CD1c-positive myeloid dendritic cell (primary cell): ENCODE data around the gene METTL24.
"Not testable (repeated sequence)": the region's sequence is repeated elsewhere in the genome, so short reads cannot be mapped to it uniquely, and the experiment has no call there.

Source experiments
- DNase-seq: peaks from one replicate; pipeline ENCODE4 v3.0.0-alpha.2; 2016; ENCODE audit errors: extremely low spot score

The METTL24 gene

GRCh38 chr6:110360676-110361075, 2.5 kb upstream of the METTL24 start:
- DNase-seq = no peak

DNA sequence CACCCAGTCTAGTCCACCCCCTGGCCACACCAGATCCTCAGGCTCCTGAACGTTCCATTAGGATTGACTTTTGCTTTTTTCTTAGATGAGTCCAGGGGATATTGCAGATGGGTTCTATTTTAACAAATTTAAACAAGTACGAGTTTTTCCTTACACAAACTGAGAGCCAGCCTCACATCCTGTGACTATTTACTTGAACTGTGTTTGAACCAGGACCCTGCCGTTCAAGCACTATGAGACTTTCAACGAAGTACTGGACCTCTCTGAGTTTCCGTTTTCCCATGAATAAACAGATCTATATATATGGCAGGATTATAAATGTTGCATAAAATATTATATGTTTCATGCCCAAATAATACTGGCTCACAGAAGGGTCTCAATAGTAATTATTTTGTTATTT, 1.4 kb upstream of the METTL24 start:
- no peak for DNase-seq

DNA sequence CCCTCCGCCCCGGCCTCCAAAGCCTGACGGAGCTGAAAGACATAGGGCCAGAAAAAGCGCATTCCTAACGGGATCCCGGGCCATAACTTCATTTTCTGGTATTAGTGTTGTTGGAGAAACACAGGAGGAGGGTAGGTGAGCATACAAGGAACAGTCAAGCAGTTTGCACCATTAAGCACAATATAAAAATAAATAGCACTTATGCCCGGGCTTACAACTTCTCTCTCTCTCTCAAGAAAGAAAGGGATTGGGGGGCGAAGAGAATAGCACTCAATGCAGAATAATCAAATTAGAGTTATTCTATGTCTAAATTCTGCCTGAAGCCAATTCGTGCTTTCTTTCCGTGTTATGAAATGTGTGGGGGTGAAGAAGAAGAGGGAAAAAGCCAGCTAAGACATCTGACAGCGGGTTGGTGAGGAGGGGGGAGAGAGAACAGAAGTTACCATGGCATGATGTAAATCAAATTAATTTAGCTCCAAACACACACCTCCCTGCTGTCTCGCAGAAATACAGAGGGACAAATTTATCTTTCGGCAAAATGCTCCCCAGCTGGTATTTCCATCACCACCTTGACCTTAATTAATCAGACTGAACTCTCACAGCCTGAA, 508 bp upstream of the METTL24 start:
- no peak for DNase-seq

GRCh38 chr6:110357298-110357663, 868 bp downstream of the METTL24 start:
- DNase-seq = no peak

- no peak for DNase-seq
These were observed 1.4 kb downstream of the METTL24 start for GRCh38 chr6:110356778-110357177.

GRCh38 chr6:110355727-110356126, 2.4 kb downstream of the METTL24 start:
- no peak for DNase-seq

DNA sequence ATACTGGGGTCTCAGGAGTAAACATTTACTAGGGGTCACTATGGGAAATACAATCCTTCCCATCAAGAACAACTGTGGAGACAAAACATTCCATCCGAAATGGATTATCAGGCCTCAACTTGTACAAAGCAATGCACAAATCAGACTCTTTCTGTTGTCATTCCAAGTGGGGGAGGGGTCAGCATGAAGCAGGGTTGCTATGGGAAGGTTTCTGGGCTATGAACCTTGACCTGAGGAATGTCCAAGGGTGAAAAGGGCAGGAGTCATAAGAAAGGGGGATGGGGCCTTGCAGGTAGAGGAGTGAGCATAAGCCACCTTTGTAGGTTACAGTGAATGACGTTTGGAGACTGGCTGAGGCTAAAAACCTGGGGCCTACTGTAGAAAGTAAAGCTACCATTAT, 3.1 kb downstream of the METTL24 start:
- no peak for DNase-seq

- DNase-seq = no peak
These were observed 4.0 kb downstream of the METTL24 start for GRCh38 chr6:110354153-110354552.

DNA sequence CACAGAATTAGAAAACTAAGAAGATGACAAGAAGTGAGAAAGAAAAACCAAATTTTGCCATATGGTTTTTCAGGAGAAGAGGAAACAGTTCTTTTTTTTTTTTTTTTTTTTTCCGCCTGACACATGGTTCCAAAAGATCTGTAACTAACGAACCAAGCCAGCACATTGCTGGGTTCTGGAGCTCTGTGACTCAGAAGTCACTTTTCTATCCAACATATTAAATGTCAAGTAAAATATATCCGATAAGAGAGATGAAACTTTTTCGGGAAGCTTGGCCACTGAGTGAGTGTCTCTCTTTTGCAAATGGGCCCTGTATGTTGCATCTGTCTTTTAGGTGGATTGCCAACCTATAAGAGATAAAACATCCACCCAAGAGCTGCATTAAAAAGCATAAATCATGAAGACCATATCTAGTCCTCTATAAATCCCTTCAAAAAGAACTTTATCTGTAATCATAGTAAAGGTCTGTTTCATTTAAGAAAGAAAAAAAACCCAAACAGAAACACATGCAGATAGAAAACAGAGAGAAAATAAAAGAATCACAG, 4.6 kb downstream of the METTL24 start:
- no peak for DNase-seq

DNA sequence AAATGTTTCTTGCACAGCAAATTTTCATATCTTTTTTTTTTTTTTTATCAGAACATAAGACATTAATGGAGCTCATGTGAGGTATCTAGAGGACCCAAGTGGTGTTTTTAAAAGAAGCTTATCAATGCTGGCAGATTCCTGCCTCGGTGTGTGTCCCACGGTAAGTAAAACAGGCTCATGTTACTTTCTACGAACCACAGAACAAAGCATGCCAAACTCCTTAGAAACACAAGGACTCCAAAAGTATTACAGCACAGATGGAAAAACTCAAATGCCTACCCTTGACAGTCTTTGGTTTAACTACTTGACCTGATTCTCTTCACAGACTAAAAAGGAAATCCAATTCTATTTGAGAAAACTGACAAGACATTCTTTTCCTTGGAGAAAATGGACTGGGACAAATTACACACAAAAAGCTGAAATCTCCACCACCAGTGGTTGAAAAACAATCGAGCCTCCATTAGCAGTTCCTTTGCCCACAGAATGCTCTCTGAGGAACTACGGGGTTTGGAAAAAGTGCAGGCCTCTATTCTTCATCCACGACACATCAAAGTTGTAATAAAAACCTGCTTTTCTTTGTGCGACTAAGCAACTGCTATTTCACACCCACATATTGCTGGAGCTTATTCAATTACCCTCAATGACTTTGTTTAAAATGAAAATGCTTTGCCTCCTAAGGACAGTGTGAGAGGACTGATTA, 5.4 kb downstream of the METTL24 start:
- DNase-seq = no peak

- no peak for DNase-seq
These were observed 6.2 kb downstream of the METTL24 start for GRCh38 chr6:110351986-110352385.

- DNase-seq = no peak
These were observed 6.6 kb downstream of the METTL24 start for GRCh38 chr6:110351546-110351945.

DNA sequence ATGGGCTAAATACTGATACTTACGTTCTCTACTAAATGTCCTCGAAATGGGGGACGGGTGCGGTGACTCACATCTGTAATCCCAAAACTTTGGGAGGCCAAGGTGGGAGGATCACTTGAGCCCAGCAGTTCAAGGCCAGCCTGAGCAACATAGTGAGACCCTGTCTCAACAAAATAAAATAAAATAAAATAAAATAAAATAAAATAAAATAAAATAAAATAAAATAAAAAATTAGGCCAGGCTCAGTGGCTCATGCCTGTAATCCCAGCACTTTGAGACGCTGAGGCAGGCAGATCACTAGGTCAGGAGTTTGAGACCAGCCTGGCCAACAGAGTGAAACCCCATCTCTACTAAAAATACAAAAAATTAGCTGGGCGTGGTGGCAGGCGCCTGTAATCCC, 7.6 kb downstream of the METTL24 start:
- DNase-seq = not testable (repeated sequence)

DNA sequence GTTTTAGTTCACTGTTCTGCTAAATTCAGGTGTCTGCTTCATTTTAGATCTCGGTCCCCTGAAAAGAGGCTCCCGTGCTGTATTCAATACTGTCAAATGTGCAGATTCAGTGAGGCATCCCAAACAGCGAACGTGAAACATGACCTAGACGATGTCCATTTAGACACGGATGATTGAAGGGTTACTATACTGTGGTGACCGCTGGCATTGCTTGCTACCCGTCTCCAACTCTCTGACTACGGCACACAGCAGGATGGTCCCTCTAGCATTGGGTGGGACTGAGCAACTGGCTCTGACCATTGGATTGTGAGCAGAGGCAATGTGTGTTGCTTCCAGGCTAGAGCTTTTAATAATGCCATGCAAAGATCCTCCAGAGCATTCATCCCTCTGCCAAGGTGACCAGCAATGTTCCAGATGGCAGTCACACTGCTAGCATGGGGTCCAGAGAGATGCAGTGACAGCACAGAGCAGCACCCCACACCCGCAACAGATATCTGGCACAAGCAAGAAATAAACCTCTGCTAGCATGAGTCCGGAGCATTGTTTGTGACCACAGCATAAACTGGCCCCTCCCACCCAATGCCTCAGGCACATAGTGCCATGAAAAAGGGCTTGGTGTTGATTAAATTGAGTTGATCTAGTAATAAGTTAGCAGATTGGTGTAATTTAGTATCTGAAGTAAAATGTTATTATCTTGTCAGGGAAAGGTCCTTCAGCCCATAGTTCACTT, 9.0 kb downstream of the METTL24 start:
- DNase-seq = no peak

DNA sequence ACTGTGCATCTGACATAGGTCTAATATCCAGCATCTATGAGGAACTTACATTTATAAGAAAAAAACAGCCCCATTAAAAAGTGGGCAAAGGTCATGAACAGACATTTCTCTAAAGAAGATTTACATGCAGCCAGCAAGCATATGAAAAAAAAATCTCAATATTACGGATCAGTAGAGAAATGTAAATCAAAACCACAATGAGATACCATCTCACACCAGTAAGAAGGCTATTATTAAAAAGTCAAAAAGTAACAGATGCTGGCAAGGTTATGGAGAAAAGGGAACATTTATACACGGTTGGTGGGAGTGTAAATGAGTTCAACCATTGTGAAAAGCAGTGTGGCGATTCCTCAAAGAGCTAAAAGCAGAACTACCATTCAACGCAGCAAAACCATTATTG, 13.1 kb downstream of the METTL24 start:
- DNase-seq = no peak

DNA sequence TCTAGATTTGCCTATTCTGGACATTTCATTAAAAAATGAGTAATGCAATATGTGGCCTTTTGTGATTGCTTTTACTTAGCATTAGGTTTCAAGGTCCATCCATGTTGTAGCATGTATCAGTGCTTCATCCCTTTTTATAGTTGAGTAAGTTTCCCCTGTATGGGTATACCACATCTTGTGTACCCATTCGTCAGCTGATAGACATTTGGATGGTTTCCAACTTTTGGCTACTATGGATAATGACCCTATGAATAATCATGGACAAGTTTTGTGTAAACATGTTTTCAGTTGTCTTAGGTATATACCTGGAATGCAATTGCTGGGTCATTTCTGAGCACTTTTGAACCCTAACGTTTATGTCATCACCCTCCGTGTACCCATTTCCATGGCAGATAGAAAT, 15.4 kb downstream of the METTL24 start:
- DNase-seq = no peak

GRCh38 chr6:110341663-110342596, 16.2 kb downstream of the METTL24 start:
- no peak for DNase-seq

DNA sequence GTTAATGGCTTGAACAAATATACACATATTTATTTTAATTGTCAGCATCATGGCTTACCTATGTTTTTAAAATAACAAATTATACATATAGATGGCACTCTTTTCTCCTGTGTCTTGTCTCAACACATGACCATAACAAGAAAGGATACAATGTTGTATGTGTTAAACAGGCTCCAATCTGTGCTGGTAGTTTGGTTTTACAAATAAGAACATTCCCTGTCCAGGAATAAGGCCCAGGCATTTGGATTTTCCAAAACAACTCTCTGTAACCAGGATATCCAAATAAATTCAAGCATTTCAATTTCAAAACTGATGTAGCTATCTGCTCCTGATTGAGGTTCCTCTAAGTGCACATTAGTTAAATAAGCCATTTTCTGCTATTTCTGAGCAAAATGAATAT, 17.1 kb downstream of the METTL24 start:
- DNase-seq = no peak

DNA sequence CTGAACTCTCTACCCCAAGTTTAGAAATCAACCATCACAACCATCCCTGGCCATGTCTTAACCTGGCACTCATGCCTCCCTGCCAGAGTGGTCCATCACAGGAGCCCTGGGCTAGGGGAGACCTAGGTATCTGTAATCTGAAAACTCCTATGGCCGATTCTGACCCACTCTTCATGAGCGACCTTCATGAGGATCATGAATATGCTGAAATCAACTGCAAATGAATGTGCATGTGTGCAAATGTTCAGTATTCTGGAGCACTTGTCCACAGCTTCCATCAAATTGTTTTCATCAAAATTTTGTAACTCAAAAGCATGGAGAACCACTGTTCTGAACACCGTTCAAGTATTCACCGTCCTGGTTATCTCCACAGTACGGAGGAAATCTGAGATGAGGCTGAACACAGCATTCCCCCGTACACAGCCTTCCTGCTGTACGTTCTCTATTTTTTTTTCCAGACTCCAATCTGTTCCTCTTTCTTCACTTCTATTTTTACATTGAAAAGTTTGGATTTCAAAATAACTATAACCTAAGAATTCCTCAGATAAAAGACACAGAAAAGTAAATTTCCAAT, 17.7 kb downstream of the METTL24 start:
- DNase-seq = no peak

GRCh38 chr6:110338820-110339470, 19.2 kb downstream of the METTL24 start:
- DNase-seq = no peak

- DNase-seq = no peak
These were observed 20.7 kb downstream of the METTL24 start for GRCh38 chr6:110337486-110337885.
